Mesothelial cell of epicardium (in vitro differentiated cells): ENCODE data around the gene ASPSCR1. TPM values are rescaled to one million over a fixed set of nuclear protein-coding genes. Genes with fewer than 3 reads are reported as not detected.

Experiments
- DNase-seq, 2 experiments: peaks; one replicate each; pipeline ENCODE4 v3.0.0; 2021; ENCODE audit warnings: low spot score in 2 of 2; ENCODE audit not compliant: unreplicated experiment in 2 of 2
- H3K27ac Mint-ChIP-seq: 2 replicates; pipeline ENCODE4 v1.8.0; 2021; ENCODE audit warnings: mixed read lengths
- H3K27me3 Mint-ChIP-seq: 2 replicates; pipeline ENCODE4 v1.8.0; 2021; ENCODE audit warnings: low read depth, mixed read lengths
- H3K36me3 Mint-ChIP-seq: 2 replicates; pipeline ENCODE4 v1.8.0; 2021; ENCODE audit warnings: mixed read lengths
- H3K4me1 Mint-ChIP-seq: 2 replicates; pipeline ENCODE4 v1.8.0; 2021; ENCODE audit warnings: mixed read lengths
- H3K4me3 Mint-ChIP-seq: 2 replicates; pipeline ENCODE4 v1.8.0; 2021; ENCODE audit warnings: mild to moderate bottlenecking, moderate library complexity, mixed read lengths
- H3K9me3 Mint-ChIP-seq: 2 replicates; pipeline ENCODE4 v1.8.0; 2021; ENCODE audit warnings: mixed read lengths
- total RNA-seq: library from RNA; stranded (reverse); gene quantifications from 3 replicates; pipeline ENCODE4 v1.2.1, GENCODE V29; 2021
- TF ChIP-seq, protein P1 (sequence below): fragments of 200-600 bp; sonication (generic); IDR thresholded peaks from one replicate; pipeline ENCODE4 v1.5.0; 2021; ENCODE audit warnings: antibody characterized with exemption; ENCODE audit not compliant: unreplicated experiment

Gene ASPSCR1
- total RNA-seq, 1 donor from 2014 or later, result 50.5 TPM

DNA sequence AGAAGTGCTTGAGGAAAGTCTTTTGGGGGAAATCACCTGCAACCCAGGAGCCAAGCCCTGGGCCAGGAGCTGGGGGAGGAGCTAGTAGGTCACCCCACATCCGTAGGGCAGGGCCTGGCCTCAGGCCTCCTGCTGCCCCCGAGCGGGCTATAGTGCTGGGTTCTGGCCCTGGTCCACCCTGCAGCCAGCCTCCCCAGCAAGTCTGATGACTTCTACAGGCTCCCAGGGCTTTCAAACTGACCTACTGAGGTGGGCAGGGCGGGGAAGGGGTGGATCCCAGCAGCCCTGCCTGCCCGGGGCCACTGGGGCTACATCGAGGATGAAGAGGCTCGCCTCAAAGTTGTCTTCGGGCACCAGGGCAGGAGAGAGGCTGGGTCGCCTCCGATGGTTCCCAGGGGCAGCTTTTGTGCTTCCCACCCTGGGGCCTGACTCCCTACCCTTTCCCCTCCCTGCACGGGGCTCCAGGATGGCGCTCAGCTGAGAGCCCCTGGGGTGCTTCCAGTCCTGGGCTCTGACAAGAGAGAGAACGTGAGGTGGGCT lies 40.3 kb downstream of the ASPSCR1 start:
- Mint-ChIP-seq H3K4me3 (no peak overlapping the region), H3K27me3 (no peaks in the 10 kb centered on the region), H3K4me1 (peaks cover 17% of the 10 kb centered on the region), H3K36me3 (no peaks in the 10 kb centered on the region), H3K9me3 (no peaks in the 10 kb centered on the region), H3K27ac (no peak overlapping the region)
- DNase-seq, result no peak
- TF ChIP-seq, protein P1, sequence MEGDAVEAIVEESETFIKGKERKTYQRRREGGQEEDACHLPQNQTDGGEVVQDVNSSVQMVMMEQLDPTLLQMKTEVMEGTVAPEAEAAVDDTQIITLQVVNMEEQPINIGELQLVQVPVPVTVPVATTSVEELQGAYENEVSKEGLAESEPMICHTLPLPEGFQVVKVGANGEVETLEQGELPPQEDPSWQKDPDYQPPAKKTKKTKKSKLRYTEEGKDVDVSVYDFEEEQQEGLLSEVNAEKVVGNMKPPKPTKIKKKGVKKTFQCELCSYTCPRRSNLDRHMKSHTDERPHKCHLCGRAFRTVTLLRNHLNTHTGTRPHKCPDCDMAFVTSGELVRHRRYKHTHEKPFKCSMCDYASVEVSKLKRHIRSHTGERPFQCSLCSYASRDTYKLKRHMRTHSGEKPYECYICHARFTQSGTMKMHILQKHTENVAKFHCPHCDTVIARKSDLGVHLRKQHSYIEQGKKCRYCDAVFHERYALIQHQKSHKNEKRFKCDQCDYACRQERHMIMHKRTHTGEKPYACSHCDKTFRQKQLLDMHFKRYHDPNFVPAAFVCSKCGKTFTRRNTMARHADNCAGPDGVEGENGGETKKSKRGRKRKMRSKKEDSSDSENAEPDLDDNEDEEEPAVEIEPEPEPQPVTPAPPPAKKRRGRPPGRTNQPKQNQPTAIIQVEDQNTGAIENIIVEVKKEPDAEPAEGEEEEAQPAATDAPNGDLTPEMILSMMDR, result no peak

DNA sequence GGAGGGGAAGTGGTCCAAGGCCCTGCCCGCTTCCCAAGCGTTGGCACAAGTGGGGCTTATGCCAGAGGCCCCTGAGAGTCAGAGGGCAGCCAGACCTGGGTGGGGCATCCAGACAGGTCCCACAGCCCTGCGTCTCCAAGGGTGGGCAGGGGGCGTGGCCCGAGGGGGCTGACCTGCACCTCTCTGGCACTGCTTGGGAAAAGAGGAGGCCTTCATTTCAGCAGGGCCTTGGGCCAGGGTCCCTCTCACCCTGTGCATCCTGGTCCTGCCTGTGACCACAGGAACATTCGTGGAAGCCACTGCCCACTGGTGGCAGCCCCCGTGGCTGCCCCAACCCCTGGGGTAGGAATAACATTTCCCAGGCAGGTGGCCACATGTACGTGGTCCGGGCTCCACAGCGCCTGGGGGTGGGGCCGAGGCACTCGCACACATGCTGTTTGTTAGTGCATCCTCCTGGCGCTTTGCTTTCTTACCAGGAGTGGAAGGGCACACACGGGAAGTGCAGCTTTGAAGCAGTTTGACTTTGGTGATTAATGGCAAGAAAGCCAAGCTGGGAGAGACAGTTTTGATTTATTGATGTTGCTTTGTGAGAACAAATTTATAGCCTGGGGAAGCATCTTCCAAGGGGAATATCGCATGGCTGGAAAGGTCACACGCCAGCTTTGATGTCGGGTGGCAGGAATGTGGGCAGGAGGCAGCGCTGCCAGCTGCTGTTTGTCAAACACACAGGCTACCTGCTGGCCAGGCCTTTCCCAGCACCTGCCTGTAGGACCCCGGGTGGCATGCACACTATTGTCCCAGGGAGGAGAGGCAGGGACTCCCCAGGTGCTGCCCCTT lies 40.9 kb downstream of the ASPSCR1 start:
- Mint-ChIP-seq H3K27ac (no peak overlapping the region), H3K9me3 (no peaks in the 10 kb centered on the region), H3K4me1 (peaks cover 14% of the 10 kb centered on the region), H3K36me3 (no peaks in the 10 kb centered on the region), H3K4me3 (no peak overlapping the region), H3K27me3 (no peaks in the 10 kb centered on the region)
- DNase-seq, result no peak
- TF ChIP-seq, protein P1, result no peak

DNA sequence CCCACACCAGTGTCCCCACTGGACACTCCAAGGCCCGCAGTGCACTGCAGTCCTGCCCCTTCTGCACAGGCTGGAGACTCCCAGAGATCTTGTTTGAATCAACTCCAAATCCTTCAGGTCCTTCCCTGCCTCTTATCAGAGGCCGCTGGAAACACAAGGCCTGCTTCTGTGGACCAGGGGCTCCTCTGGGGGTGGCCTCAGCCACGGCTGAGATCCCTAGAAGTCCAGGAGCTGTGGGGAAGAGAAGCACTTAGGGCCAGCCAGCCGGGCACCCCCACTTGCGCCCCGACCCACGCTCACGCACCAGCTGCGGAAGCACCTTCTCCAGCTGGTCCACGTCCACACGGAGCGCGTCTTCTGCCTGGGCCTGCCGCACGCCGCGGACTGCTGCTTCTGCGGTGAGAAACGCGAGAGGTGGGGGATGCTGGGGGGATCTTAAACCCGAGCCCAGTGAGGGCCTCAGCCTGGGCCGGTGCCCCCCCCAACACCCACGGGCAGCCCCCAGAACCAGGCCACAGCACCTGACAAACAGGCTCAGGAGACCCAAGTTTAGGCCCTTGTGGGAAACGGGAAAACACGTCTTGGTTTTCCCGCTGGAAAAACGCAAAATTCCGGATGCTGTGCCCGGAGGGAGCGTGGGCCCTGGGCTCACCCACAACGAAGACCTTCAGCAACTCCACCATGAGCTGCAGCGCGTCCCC lies 41.7 kb downstream of the ASPSCR1 start:
- TF ChIP-seq, protein P1, result no peak
- H3K9me3 Mint-ChIP-seq, result no peaks in the 10 kb centered on the region

DNA sequence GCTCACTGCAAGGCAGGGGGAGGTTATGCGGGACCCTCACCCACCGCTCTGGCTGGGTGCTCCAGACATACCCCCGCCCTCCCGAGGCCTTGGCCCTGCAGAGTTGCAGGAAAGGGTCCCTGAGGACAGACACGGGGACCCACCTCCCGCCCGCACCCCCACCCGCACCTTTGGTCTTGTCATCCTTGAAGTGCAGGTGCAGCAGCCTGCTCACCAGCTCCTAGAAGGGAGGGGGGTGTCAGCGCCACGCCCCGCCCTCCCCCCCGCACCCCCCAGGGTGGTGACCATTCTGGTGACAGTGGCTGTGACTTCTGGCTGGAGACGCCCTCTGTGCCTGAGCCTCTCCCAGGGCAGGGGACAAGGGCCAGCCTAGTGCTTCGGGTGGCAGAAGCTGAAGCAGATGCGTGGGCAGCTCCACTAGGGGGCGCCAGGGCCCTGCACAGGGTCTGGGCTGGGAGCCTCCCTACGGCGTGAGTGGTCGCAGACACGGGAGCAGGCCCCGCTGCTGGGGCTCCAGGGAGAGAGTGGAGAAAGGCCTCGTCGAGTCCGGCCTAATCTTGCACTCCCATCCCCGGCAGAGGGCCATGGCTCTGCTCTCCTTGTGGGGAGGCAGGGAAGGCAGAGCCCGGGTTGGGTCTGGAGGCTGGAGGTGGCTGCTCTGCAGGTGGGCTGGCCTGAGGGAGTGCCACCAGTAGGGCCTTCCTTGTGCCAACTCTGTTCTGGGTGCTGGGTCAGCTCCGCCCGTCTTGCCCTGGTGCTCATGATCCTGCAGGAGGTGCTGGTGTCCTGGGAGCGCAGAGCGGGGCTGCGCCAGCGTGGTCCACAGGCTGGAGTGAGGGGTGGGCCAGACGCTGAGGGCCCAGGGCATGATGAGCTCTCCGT lies 42.5 kb downstream of the ASPSCR1 start:
- H3K4me3 Mint-ChIP-seq, result no peak overlapping the region
- H3K4me1 Mint-ChIP-seq, result peaks cover 22% of the 10 kb centered on the region
- peak in 1 of 2 experiments; percentile 72 for DNase-seq
- H3K36me3 Mint-ChIP-seq, result no peaks in the 10 kb centered on the region
- H3K27me3 Mint-ChIP-seq, result no peaks in the 10 kb centered on the region
- TF ChIP-seq, protein P1, result peak; percentile 77
- H3K27ac Mint-ChIP-seq, result no peak overlapping the region
- H3K9me3 Mint-ChIP-seq, result no peaks in the 10 kb centered on the region

More for the DNA sequence above, 41.7 kb downstream of the ASPSCR1 start:
- Mint-ChIP-seq H3K27ac (no peak overlapping the region), H3K27me3 (no peaks in the 10 kb centered on the region), H3K4me1 (peaks cover 20% of the 10 kb centered on the region), H3K36me3 (no peaks in the 10 kb centered on the region), H3K4me3 (peak overlapping the region; percentile 24)
- no peak for DNase-seq

DNA sequence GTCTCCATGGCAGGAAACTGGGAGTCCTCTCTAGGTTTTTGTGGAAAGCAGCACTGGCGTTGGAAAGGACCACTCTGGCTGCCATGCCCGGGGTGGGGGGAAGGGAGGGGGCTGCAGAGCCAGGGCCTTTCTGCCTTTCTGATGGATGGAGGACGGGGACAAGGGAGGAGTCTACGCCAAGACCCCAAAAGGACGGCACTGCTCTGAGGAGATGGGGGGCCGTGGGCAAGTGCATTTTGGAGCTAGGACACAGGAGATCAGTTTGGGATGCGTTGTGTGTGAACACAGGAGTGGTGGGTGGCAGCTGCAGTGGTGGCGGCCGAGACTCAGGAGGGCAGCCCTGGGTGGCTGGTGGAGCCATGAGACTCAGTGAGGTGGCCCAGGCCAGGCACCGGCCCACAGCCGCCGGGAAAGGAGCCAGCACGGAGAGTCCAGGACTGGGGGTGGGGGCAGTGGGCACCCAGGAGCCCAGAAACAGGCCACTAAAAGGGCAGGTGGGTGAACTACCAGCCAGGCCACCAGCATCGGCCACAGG lies 43.2 kb downstream of the ASPSCR1 start:
- no peaks in the 10 kb centered on the region for H3K9me3 Mint-ChIP-seq
- peak overlapping the region; percentile 6 for H3K4me3 Mint-ChIP-seq
- TF ChIP-seq, protein P1, result no peak
- H3K36me3 Mint-ChIP-seq, result no peaks in the 10 kb centered on the region
- no peak overlapping the region for H3K27ac Mint-ChIP-seq
- no peak for DNase-seq
- H3K4me1 Mint-ChIP-seq, result peaks cover 22% of the 10 kb centered on the region
- H3K27me3 Mint-ChIP-seq, result no peaks in the 10 kb centered on the region
